DND-41 (cell line): ENCODE data around the gene TFAP2E.

Source experiments
- ATAC-seq: fragments of 200-7000 bp; cut with Tn5 transposase; 3 replicates; pipeline ENCODE4 v1.9.1; 2021; ENCODE audit warnings: low read depth; ENCODE audit not compliant: insufficient read depth
- DNase-seq: peaks from one replicate; pipeline ENCODE4 v3.0.0-alpha.2; 2020
- H2AFZ ChIP-seq: 2 replicates; pipeline ENCODE4 v1.6.0; 2012; ENCODE audit warnings: low read depth, low read length
- H3K27ac ChIP-seq: 2 replicates; pipeline ENCODE4 v1.5.1; 2012; ENCODE audit warnings: low read length, inconsistent platforms
- H3K27me3 ChIP-seq: fragments of 200-600 bp; sonication (generic); 2 replicates; pipeline ENCODE4 v1.6.0; 2012; ENCODE audit warnings: low read length, mild to moderate bottlenecking, inconsistent platforms; ENCODE audit not compliant: insufficient read depth, poor library complexity
- H3K36me3 ChIP-seq: 2 replicates; pipeline ENCODE4 v1.5.1; 2012; ENCODE audit warnings: low read length, inconsistent platforms; ENCODE audit not compliant: insufficient read depth
- H3K4me1 ChIP-seq: 2 replicates; pipeline ENCODE4 v1.5.1; 2012; ENCODE audit warnings: mild to moderate bottlenecking, low read length; ENCODE audit not compliant: insufficient read depth
- H3K4me2 ChIP-seq: 2 replicates; pipeline ENCODE4 v1.6.0; 2012; ENCODE audit warnings: mild to moderate bottlenecking, moderate library complexity, low read length, inconsistent platforms; ENCODE audit not compliant: insufficient read depth
- H3K4me3 ChIP-seq, 2 experiments: fragments of 200-600 bp in 1 of 2; shearing (Covaris generic) in 1 of 2; 2 replicates each; pipeline ENCODE4 v1.5.1; 2012 to 2016; ENCODE audit warnings: inconsistent platforms in 2 of 2, low read length in 2 of 2, mild to moderate bottlenecking in 2 of 2, low read depth in 1 of 2, moderate library complexity in 1 of 2
- H3K79me2 ChIP-seq: 2 replicates; pipeline ENCODE4 v1.6.0; 2012; ENCODE audit warnings: low read length, inconsistent platforms; ENCODE audit not compliant: insufficient read depth
- H3K9ac ChIP-seq: 2 replicates; pipeline ENCODE4 v1.6.0; 2012; ENCODE audit warnings: low read depth, mild to moderate bottlenecking, inconsistent platforms, low read length, moderate library complexity
- H3K9me3 ChIP-seq: 2 replicates; pipeline ENCODE4 v1.5.1; 2012; ENCODE audit warnings: low read length, moderate library complexity, mild to moderate bottlenecking, inconsistent platforms; ENCODE audit not compliant: insufficient read depth, severe bottlenecking
- H4K20me1 ChIP-seq: 2 replicates; pipeline ENCODE4 v1.6.0; 2012; ENCODE audit warnings: low read length; ENCODE audit not compliant: insufficient read depth
- EZH2 ChIP-seq: IDR thresholded peaks from 3 replicates; pipeline ENCODE4 v1.6.1; 2012; ENCODE audit warnings: borderline replicate concordance, low read depth, mild to moderate bottlenecking, moderate library complexity, low read length, inconsistent platforms; ENCODE audit not compliant: severe bottlenecking
- TF ChIP-seq, protein P1 (sequence below): IDR thresholded peaks from 2 replicates; pipeline ENCODE4 v1.5.1; 2012; ENCODE audit warnings: borderline replicate concordance, low read length, moderate library complexity, mild to moderate bottlenecking; ENCODE audit not compliant: poor library complexity, severe bottlenecking; ENCODE audit errors: extremely low read depth

Gene TFAP2E

DNA sequence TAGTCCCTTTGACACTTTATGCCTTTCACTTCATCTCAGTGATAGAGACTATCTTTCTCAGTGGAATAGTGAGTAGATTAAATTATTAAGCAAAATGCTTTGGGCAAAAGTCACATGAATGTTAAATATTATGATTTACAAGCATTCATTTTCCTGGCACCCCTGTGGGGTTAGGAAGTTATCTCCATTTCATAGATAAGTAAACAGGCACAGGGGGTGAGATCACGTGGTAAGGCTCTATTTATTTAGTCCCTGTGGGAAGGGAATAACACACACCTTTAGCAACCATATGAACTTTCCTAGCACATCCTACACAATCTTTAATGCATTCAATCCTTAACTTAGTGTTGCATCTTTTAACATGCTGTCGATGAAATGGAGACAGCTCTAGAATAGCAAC is 55.9 kb downstream of the TFAP2E start:
- Histone ChIP-seq H3K9ac (no peak overlapping the region), H3K4me2 (no peak overlapping the region), H3K36me3 (peaks cover 95% of the 10 kb centered on the region), H3K4me3 (no peak overlapping the region), H4K20me1 (peaks cover 48% of the 10 kb centered on the region; the same call in 1 of the 2 replicates), H3K27me3 (no peaks in the 10 kb centered on the region), H3K4me1 (no peaks in the 10 kb centered on the region), H3K9me3 (no peaks in the 10 kb centered on the region), H3K27ac (no peak overlapping the region), H2AFZ (no peak overlapping the region), H3K79me2 (peaks cover 98% of the 10 kb centered on the region)
- TF ChIP-seq, protein P1, sequence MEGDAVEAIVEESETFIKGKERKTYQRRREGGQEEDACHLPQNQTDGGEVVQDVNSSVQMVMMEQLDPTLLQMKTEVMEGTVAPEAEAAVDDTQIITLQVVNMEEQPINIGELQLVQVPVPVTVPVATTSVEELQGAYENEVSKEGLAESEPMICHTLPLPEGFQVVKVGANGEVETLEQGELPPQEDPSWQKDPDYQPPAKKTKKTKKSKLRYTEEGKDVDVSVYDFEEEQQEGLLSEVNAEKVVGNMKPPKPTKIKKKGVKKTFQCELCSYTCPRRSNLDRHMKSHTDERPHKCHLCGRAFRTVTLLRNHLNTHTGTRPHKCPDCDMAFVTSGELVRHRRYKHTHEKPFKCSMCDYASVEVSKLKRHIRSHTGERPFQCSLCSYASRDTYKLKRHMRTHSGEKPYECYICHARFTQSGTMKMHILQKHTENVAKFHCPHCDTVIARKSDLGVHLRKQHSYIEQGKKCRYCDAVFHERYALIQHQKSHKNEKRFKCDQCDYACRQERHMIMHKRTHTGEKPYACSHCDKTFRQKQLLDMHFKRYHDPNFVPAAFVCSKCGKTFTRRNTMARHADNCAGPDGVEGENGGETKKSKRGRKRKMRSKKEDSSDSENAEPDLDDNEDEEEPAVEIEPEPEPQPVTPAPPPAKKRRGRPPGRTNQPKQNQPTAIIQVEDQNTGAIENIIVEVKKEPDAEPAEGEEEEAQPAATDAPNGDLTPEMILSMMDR, result no peak
- TF ChIP-seq EZH2, result no peak
- no peak for ATAC-seq
- no peak for DNase-seq

DNA sequence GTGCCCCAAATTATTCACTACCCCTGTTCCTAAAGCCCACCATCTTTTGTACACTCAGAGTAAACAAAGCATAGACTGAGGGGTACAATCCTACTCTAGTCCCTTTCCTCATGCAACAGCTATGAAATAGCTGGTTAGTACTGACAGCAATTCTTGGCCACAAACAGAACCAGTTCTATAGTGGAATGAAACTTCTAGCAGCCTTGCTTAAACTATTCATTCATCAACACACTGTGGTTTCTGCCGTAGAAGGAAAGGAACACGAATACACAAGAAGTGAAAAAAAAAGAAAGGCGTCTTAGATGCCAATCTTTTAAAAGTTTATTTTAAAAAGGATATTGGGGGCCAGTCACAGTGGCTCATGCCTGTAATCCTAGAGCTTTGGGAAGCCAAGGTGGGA is 58.3 kb downstream of the TFAP2E start:
- TF ChIP-seq, protein P1, result no peak
- no peak for TF ChIP-seq EZH2
- H3K4me2 ChIP-seq, result no peak overlapping the region
- H3K4me1 ChIP-seq, result peaks cover 6% of the 10 kb centered on the region; the same call in 1 of the 2 replicates
- ATAC-seq (no peak), DNase-seq (no peak)
- H3K9me3 ChIP-seq, result no peaks in the 10 kb centered on the region
- no peak overlapping the region for H3K9ac ChIP-seq
- H3K36me3 ChIP-seq, result peaks cover 95% of the 10 kb centered on the region
- no peak overlapping the region for H2AFZ ChIP-seq
- peaks cover 97% of the 10 kb centered on the region for H3K79me2 ChIP-seq
- H3K4me3 ChIP-seq, result no peak overlapping the region
- peaks cover 43% of the 10 kb centered on the region; the same call in 1 of the 2 replicates for H4K20me1 ChIP-seq
- H3K27me3 ChIP-seq, result no peaks in the 10 kb centered on the region
- H3K27ac ChIP-seq, result no peak overlapping the region

DNA sequence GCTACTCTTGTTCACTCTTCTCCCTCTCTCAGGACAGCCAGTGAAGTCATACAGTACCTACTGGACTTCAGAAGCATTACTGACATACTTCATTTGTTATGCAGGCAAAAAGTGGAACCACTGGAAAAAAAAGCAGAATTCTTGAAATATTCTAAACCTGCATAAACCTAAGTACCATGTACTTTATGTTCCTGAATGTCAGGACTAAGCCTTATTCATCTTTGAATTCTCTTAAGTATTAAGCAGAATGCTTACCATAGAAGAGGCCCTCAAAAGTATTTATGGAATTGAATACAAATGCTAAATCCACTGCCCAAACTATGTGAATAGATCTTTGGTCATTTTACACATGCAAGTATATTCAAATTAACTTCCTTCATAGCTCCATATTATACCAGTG is 60.4 kb downstream of the TFAP2E start:
- H3K9ac ChIP-seq, result no peak overlapping the region

More for the DNA sequence above, 60.4 kb downstream of the TFAP2E start:
- no peak overlapping the region for H3K27ac ChIP-seq
- no peak overlapping the region for H2AFZ ChIP-seq
- H3K9me3 ChIP-seq, result no peaks in the 10 kb centered on the region
- H3K4me2 ChIP-seq, result no peak overlapping the region
- H3K36me3 ChIP-seq, result peaks cover 85% of the 10 kb centered on the region
- no peak for TF ChIP-seq EZH2
- TF ChIP-seq, protein P1, result no peak
- H3K79me2 ChIP-seq, result peaks cover 98% of the 10 kb centered on the region
- peaks cover 27% of the 10 kb centered on the region for H3K4me1 ChIP-seq
- no peak overlapping the region for H3K4me3 ChIP-seq
- DNase-seq, result no peak
- no peaks in the 10 kb centered on the region for H3K27me3 ChIP-seq
- ATAC-seq, result no peak
- peaks cover 26% of the 10 kb centered on the region; the same call in 1 of the 2 replicates for H4K20me1 ChIP-seq
